DMS53 (cell line): ENCODE data around the gene GALNT10.

Experiments
- DNase-seq: peaks from one replicate; lab custom pipeline; 2025; lab: John Stamatoyannopoulos, UW

GALNT10 gene

DNA sequence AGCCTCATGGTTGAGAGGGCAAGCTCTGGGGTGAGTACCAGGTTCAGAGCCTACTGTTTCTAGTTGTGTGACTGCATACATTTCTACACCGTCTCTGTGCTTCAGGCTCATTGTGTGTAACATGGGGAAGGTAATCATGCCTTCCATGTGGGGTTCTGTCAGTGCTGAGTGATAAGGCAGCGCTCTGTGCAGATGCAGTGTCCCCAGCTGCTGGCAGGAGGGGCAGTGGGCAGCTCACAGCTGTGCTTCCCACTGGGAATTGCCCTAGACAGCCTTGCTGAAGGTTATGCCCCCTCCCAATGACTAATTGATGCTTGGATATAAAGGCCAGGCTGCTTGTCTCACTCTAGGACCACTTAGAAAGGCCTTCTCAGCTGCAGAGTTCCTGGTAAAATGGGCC is 133.5 kb downstream of the GALNT10 start:
- no peak for DNase-seq

DNA sequence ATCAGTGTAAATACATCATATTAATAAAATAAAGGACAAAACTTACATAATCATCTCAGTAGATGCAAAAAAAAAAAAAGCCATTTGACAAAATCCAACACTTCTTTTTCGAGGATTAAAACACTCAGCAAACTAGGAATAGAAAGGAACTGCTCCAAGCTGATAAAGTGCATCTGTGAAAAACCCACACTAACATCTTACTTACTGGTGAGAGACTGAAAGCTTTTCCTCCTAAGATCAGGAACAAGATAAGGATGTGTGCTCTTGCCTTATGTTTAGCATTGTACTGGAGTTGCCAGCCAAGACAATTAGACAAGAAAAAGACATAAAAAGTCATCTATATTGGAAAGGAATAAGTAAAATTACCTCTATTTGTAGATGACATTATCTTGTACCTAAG is 135.0 kb downstream of the GALNT10 start:
- no peak for DNase-seq

DNA sequence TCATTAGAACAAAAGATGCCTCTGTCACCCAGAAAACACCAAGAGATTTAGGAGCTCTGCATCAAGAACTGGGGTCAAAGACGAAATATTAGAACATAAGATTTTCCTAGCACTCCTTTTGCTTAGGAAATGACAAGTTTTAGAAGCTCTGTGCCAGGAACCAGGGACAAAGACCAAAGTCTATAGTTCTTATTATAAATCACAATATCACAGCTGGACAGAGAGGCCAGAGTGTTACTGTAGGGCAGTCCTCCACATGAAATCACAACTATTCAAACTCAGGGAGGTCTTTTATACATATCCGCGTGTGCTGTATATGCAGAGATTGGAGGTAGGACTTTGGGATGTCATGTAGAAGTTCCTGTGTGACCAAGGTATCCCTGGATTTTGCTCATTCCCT is 138.5 kb downstream of the GALNT10 start:
- DNase-seq: no peak

DNA sequence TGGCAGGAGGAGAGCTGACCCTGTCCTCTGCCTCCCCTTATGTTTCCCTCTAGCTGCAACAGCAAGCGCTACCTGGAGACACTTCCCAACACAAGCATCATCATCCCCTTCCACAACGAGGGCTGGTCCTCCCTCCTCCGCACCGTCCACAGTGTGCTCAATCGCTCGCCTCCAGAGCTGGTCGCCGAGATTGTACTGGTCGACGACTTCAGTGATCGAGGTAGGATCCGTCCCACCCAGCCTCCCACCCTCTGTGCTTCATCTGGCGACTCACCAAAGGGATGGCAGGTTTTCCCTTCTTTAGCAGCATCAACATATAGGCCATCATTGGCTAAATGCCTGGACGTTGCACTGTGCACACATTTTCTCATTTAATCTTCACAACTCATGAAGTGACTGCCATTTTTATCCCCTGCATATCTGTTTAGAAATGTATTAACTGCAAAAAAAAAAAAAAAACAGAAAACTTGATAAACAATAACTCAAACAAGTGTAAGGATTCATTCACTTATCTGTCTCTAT is 139.0 kb downstream of the GALNT10 start:
- DNase-seq: no peak

DNA sequence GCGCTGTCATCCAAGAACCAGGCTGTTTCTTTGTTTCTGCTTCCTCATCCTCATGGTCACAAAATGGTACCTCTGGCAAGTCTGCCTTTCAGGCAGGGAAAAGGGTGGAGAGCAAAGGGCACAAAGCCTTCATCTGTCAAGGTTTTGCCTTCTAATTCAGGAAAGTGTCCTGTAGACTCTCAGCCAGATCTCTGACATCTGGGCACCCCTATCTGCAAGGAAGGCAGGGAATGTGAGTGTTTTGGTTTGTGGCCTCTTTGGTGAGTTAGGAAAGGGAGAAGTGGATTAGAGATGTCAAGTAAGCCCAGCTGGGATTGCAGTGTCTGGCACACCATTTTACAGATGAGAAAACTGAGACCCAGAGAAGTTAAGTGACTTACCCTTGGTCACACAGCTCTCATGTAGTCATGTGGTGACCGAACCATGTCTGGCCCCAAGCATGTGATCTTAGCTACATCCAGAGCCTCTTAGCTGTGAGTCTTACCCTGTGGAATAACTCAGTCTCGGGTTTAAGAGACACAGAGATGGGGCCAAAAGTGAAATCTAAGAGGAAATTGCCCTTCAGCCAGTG is 139.6 kb downstream of the GALNT10 start:
- no peak for DNase-seq

DNA sequence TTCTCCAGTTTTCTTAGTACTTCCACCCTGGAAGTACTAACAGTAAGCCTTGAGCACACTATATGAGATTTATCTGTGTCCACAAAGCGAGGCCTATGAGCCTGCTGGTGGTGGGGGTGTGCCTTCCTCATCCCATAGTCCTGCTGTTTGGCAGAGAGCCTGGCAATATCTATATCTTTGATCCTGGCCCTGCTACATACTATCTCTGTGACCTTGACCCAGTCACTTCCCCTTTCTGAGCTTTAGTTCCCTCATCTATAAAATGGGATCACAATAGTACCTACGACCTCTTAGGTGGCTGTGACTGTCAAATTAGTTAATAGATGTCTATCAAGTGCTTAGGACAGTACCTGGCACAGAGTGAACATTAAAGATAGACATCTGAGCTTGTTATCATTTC is 140.7 kb downstream of the GALNT10 start:
- no peak for DNase-seq

DNA sequence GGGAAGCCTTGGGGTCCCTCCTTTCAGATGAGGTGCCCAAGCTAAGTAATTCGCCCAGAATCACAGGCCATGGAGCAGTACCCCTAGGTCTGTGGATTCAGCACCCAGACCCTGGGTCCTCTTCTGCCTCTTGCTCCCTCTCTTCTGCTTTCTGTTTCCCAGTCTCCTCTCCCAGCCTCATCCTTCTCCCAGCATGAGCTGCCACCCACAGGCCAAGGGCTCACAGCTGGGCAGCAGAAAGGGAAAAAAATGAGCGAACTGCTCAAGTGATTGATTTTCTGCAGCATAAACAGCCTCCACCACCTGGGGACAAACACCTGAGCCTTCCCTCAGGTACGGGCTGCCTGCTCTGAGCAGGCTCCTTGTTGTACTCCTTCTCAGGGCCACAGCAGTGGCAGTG is 141.4 kb downstream of the GALNT10 start:
- DNase-seq: no peak

DNA sequence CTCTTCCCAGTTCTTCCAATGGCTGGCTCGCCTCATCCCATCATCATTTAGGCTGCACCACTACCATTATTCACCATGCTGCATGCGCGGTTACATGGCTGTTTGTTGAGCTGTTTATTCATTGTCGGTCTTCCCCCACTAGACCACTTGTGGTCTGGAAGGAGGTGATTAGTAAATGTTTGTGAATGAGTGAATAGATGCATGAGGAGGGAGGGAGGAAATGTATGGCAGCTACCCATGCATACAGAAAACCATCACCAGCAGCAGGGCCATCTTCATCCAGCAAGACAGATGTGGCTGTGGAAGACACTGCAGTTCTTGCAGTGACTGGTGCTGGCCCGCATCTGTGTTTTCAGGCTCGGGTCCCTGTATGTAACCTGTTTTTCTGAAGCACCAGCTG is 141.9 kb downstream of the GALNT10 start:
- no peak for DNase-seq

DNA sequence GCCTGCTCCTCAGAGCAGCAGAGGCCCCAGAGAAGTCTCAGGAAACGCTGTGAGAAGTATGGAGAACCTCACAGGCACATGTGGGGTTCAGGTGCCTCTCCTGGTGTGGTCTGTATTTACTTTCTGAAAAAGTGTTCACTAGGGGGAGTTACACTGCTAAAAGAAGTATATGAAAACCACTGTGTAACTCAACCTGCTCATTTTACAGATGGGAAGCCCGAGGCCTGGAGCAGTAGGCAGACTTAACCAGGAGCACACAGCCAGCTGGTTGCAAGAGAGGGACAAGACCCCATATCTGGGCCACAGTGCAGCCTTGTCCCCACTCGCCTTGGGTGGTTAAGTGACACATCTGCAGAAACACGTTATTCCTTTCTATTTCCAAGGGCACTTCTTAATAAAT is 142.5 kb downstream of the GALNT10 start:
- DNase-seq: no peak

DNA sequence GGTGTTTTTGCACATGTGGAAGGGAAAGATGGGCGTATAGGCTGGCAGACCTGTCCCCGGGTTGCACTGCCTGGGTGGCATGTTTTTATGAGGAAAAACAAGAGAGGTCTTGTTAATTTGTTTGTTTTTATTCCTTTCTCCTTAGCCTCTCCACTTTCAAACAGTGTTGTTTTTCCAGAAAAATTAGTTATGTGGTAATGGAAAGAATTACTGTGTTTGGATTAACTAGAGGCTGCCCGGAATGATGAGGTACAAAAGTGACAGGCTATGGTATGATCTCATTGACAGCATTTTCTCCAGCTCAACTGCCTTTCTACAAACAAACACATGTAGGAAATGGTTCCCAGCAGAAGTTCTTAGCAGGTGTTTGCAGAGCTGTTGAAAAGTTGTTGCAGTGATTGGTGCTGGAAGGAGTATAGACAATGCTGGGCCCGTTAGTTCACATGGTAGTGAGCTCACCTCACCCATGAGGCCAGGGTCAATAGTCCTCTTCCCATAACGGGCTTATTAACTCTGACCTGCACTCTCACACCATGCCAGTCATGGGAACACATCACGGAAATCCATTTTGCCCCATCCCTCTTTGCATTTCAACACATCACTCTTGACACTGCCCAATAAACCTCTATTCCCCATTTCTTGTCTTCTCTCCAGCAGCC is 144.0 kb downstream of the GALNT10 start:
- no peak for DNase-seq

DNA sequence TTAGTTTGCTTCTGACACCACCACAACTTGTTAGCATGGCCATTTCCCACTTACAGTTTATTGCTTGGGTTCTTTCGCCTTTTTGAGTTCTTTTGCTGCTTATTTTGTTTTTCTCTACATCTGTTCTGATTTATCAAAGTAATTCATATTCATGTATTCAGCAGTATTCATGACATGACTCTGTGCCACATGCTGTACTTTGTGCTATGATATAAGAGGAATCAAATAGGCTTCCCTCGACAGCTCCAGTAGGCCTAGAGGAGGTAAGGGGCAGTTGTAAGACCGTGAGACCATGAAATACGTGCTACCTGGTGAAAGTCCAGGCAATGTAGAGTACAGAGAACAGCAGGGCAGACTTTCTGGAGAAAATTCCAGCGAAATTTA is 144.5 kb downstream of the GALNT10 start:
- no peak for DNase-seq

DNA sequence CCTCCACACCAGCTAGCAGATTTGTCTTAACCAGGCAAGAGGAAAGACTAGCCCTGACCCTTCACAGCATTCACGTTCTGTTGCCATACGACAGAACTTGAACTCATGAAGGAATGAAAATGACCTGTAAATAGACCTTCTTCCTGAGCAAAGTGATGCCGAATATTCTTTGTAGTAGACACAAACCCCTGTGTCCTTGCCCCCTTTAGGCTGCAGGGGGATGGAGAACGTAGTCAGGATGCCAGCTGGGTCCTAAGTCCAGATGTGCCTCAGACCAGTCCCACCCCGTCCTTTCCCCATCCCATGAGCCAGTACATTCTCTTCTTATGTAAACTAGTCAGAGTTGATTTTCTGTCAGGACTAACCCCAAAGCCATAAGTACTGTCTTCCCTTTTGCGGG is 151.1 kb downstream of the GALNT10 start:
- DNase-seq: no peak

DNA sequence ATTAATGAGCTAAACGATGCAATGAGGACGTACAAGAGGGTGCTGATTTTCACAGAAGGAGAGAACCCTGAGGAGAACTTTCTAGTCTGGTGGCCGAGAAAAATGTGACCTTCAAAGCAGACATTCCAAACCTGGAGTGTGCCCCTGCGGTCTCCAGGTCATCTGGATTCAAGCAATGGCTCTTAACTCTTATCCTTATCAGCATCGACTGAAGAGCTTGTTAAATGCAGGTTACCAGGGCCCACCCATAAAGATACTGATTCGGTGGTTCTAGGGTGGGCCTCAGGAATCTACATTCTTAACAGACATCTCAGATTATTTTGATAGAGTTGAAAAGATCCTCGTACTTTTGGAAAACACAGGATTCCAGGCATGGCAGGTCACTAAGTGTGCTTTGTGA is 151.7 kb downstream of the GALNT10 start:
- DNase-seq: no peak

DNA sequence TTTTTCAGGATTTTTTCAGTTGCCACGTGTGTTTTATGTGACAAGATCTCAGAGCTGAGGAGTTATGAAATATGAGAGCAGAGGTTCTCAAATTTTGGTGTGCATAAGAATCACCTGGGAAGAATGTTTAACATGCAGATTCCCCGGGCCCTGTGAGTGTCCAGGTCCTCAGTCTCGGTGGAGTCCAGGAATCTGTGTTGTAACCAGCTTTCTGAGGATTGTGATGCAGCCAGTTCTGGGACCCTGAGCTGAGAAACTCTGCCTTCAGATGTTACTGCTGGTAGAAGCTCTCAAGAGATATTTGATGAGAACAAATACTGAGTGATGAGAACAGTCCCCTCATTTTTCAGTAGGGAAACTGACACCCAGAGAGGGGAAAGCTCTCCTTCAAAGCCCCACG is 152.4 kb downstream of the GALNT10 start:
- DNase-seq: no peak

DNA sequence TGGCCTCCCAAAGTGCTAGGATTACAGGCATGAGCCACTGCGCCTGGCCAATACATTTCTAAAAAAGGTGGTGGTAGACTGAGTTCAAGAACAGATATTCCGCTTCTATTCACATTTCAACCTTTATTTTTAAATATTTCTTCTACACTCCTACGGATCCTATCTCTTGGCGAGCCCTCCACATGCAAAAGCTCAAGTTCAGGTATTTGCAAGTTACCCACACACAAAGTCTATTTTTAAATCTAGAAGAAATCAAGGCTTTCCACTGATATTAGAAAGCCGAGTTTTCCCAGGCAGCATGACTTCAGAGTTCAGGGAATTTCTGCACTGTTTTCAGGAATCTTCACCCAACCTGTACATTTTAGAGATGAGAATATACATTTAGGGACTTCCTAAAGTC is 153.9 kb downstream of the GALNT10 start:
- no peak for DNase-seq

DNA sequence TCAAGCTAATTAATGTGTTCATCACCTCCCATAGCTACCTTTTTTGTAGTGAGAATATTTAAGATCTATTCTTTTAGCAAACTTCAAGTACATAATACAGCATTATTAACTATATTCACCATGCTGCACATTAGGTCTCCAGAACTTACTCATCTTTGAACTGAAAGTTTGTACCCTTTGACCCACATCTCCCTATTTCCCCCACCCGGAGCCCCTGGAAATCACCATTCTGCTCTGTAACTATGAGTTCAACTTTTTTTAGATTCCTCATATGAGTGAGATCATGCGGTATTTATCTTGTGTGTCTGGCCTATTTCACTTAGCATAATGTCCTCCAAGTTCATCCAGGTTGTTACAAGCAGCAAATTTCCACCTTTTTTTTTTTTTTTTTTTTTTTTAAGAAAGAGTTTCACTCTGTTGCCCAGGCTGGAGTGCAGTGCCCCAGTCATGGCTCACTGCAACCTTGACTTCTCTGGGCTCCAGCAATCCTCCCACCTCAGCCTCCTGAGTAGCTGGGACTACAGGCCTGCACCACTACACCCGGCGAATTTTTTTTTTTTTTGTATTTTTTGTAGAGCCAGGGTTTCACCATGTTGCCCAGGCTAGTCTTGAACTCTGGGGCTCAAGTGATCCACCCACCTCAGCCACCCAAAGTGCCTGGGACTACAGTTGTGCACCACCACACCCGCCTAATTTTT is 154.9 kb downstream of the GALNT10 start:
- DNase-seq: no peak

DNA sequence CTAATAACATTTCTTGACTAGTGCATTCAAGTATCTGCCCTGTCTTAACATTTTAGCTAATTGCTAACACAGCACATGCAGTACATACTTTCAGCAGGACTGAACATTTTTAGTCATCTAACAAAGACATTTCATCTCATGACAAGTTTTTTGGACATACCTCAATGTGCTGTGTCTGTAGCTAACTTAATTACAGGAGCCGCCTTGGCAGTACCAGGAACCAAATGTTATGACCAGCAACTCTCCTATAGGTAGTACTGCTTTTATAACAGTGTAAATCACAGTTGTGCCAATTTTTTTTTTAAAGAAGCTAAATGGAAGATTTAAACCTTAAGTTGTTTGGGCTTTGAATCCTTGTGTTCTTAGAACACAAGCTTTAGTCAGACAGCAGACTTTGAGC is 155.9 kb downstream of the GALNT10 start:
- no peak for DNase-seq

DNA sequence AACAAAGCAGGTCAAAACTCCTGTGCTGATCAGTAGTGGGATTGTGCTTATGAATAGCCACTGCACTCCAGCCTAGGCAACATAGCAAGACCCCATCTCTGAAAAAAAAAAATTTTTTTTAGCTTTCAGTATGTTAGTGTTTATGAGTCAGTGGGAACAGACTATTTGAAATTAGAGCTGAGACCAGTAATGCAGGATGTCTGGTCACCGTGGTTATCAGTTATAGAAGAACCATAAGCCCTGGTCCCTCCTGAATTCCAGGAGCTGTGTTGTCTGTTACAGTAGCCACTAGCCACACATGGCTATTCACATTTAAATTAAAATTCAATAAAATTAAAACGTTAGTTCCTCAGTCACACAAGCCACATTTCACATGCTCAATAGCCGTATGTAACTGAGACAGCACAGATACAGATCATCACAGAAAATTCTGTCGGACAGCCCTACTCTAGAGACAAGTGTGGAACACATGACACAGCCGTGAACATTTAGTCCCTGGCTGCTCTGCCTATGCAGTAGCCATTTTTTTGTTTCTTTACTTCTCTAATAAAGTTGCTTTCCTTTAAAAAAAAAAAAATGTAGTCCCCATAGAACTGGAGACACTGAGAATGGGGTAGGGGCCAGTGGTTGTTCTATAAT is 159.2 kb downstream of the GALNT10 start:
- DNase-seq: no peak

DNA sequence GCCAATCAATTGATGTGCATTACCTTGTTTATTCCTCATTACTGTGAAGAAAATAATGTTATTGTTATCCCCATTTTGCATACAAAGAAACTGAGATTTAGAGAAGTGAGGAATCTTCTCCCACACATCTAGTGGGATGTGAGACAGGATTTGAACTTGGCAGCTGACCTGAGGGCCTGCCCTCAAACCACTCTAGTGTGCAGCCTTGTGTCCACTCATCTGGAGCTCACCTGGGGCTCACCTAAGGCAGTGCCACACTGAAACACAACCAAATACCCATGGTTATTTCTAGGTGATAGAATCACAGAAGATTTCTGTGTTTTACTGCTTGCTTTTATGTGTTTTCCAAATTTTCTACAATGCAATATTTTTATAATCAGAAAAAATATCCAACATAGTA is 160.6 kb downstream of the GALNT10 start:
- no peak for DNase-seq

DNA sequence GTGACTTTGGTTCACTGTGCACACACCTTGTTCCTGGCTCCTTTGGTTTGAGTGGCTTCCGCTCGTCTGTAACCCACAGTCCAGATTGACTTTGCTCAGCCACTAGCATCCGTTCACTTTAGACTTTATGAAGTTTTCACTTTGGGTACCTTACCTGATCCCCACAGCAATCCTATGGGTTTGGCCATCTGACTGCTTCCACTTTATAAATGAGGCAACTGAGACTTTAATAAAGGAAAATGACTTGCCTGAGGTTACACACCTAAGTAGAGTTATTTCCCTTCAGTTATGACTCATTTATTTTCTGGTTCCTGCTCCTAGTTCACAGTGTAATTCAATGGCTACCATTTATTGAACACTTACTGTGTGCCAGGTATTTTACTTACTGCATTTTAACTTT is 161.0 kb downstream of the GALNT10 start:
- DNase-seq: no peak

DNA sequence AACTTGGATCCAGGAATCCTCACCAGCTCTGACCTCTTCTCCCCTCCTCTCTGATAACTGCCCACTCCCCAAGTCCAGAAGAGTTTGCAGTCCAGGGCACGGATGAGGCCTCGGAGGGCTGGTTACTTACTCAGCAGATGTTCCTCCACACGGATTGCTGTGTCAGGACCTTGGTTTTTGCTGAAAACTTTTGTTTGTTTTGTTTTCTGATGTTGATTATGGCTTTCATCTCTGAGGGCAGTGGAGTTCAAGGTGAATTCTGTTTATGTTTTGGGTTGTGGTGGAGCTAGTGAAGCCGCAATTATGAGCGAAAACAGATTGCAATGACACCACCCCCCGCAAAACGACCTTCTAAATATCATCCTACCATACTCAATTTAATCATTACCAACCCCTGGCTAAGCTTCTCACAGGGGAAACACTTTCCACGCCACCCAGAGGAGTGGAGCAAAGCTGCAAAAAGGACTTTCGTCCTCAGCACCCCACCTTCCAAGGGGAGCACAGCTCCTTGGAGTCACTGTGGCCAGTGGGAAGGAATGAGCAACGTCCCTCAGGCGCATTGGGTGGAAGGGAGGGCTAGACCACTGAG is 162.5 kb downstream of the GALNT10 start:
- DNase-seq: no peak

DNA sequence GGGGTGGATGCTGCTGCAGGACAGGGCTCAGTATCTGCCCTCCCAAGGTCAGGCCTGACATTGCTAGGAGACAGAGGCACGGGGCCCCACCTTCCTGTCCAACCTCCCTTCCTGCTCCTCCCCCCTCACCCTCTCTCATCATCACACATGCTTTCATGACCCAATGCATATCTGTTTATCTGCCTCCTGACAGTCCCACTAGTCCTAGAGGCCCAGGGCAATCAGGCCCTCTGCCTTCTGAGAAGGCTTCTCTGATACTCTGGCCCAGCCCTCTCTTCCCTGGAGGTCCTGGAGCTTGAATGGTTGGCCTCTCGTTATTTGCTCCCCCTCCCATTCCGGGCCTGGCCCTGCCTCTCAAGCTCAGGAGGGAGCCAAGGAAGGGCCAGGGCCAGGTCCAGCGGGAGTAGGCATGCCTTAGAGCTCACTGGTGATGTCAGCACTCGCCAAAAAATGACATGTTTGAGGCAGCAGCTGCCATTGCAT is 164.6 kb downstream of the GALNT10 start:
- no peak for DNase-seq
